A549 (cell line): Measurements from ENCODE around the gene U2SURP. TPM values are rescaled to one million over a fixed set of nuclear protein-coding genes. Genes with fewer than 3 reads are reported as not detected.
"Not testable (repeated sequence)": the region's sequence is repeated elsewhere in the genome, so short reads cannot be mapped to it uniquely, and the experiment has no call there.

Experiments
- ATAC-seq, 2 experiments: fragments of 200-7000 bp in 1 of 2; fragments of >200 bp in 1 of 2; cut with Nextera tagmentation in 1 of 2; cut with Tn5 transposase in 1 of 2; 3 replicates each; pipeline versions ENCODE4 v1.8.0 to v1.9.1; 2018 to 2020; ENCODE audit warnings: mild to moderate bottlenecking in 1 of 2, moderate library complexity in 1 of 2
- CTCF ChIA-PET: fragments of 300-600 bp; sonication (Branson Sonifier 250); formaldehyde crosslinking; extraction: SDS; loops from one replicate; lab custom pipeline; 2021; ENCODE audit warnings: antibody characterized with exemption, inconsistent platforms; lab: Yijun Ruan, JAX
- POLR2A ChIA-PET: fragments of 350-600 bp; formaldehyde crosslinking; extraction: SDS; loops from one replicate; lab custom pipeline; 2021; ENCODE audit warnings: antibody characterized with exemption, inconsistent platforms; lab: Yijun Ruan, JAX
- DNase-seq, 2 experiments: peaks; one replicate each; pipeline versions ENCODE4 v3.0.0 to v3.0.0-alpha.2; 2011 to 2016; ENCODE audit warnings: low read depth in 1 of 2, low spot score in 1 of 2
- FAIRE-seq: peaks from 2 replicates; lab custom pipeline; 2011; peaks lifted over from hg19 to GRCh38; lab: Jason Lieb, UNC
- H3K27ac ChIP-seq, 2 experiments: fragments of >200 bp; sonication (Bioruptor Twin); formaldehyde crosslinking; 3 replicates each; pipeline ENCODE4 v1.5.1; 2016 to 2017
- H3K4me1 ChIP-seq: fragments of >200 bp; sonication (Bioruptor Twin); formaldehyde crosslinking; 3 replicates; pipeline ENCODE4 v1.6.1; 2016
- H3K4me2 ChIP-seq: fragments of >200 bp; sonication (Bioruptor Twin); formaldehyde crosslinking; 3 replicates; pipeline ENCODE4 v1.6.1; 2016
- H3K4me3 ChIP-seq: fragments of >200 bp; sonication (Bioruptor Twin); formaldehyde crosslinking; 3 replicates; pipeline ENCODE4 v1.5.1; 2016
- H3K9me3 ChIP-seq: fragments of >200 bp; sonication (Bioruptor Twin); formaldehyde crosslinking; 3 replicates; pipeline ENCODE4 v1.6.1; 2016
- CHD4 ChIP-seq: fragments of 200-600 bp; sonication (generic); IDR thresholded peaks from 2 replicates; pipeline ENCODE4 v1.6.1; 2016; ENCODE audit warnings: antibody characterized with exemption, mild to moderate bottlenecking, borderline replicate concordance
- E2F6 ChIP-seq: IDR thresholded peaks from 2 replicates; pipeline ENCODE4 v1.6.1; 2012; ENCODE audit warnings: low read depth, borderline replicate concordance
- FOSB ChIP-seq: fragments of 250-450 bp; sonication (Bioruptor Pico); IDR thresholded peaks from 2 replicates; pipeline ENCODE4 v1.5.0; 2020; ENCODE audit warnings: mild to moderate bottlenecking, moderate library complexity
- HDAC2 ChIP-seq: fragments of 200-600 bp; sonication (generic); IDR thresholded peaks from 2 replicates; pipeline ENCODE4 v1.6.1; 2016
- KDM1A ChIP-seq: fragments of 200-600 bp; sonication (generic); IDR thresholded peaks from 2 replicates; pipeline ENCODE4 v1.6.1; 2016; ENCODE audit warnings: low read depth, mild to moderate bottlenecking
- MAFK ChIP-seq: fragments of 450-650 bp; IDR thresholded peaks from 2 replicates; pipeline ENCODE4 v1.6.1; 2014; ENCODE audit not compliant: partially characterized antibody
- PBX3 ChIP-seq: IDR thresholded peaks from 2 replicates; pipeline ENCODE4 v1.6.1; 2012
- RAD21 ChIP-seq, 2 experiments: fragments of >200 bp in 1 of 2; sonication (Bioruptor Twin) in 1 of 2; formaldehyde crosslinking in 1 of 2; IDR thresholded peaks in 1 of 2; conservative IDR thresholded peaks in 1 of 2; 2 replicates in 1 of 2; 3 replicates in 1 of 2; pipeline ENCODE4 v1.6.1; 2012 to 2018; ENCODE audit warnings: inconsistent platforms in 1 of 2
- RCOR1 ChIP-seq: fragments of 150-350 bp; IDR thresholded peaks from 2 replicates; pipeline ENCODE4 v1.6.1; 2014; ENCODE audit warnings: antibody characterized with exemption, low read length, low read depth
- REST ChIP-seq: fragments of 200-600 bp; sonication (generic); IDR thresholded peaks from 2 replicates; pipeline ENCODE4 v1.6.1; 2016; ENCODE audit warnings: antibody characterized with exemption, mild to moderate bottlenecking, moderate library complexity
- SMC3 ChIP-seq: fragments of >200 bp; sonication (Bioruptor Twin); formaldehyde crosslinking; IDR thresholded peaks from 3 replicates; pipeline ENCODE4 v1.6.1; 2018; ENCODE audit warnings: inconsistent platforms
- WGBS: methylation state at CpG from one replicate; pipeline ENCODE4 v1.1.6; 2017; ENCODE audit errors: missing lambda C conversion rate; 5-methylcytosine and 5-hydroxymethylcytosine counted together
- polyA plus RNA-seq, 4 experiments: library from polyadenylated mRNA; depleted of rRNA in 3 of 4; stranded (reverse); fragments of >200 nt; fragmentation: RNase III in 1 of 4; extraction: RNeasy Plus Mini Kit Qiagen cat#74134 plus additional on column Dnase treatment in 1 of 4; gene quantifications; 2 replicates in 3 of 4; 3 replicates in 1 of 4; pipeline ENCODE4 v1.2.3, GENCODE V29; 2011 to 2017

U2SURP gene
- polyA plus RNA-seq, 2 of the 4 experiments (the other 2 are of a cell fraction) = 90.1 to 166 TPM

- Histone ChIP-seq H3K4me1 (no peaks in the 10 kb centered on the region), H3K4me2 (no peak overlapping the region), H3K4me3 (no peak overlapping the region), H3K9me3 (no peaks in the 10 kb centered on the region), H3K27ac (no peak overlapping the region)
- CTCF ChIA-PET = no interaction called here
- no peak for ATAC-seq
- FAIRE-seq = no peak
- DNase-seq = no peak
- POLR2A ChIA-PET = no interaction called here
- no peak for TF ChIP-seq REST
- no peak for TF ChIP-seq KDM1A
- no peak for TF ChIP-seq SMC3
- no peak for TF ChIP-seq CHD4
- WGBS = 77% methylated on average over 6 of the region's 6 CpGs
Observed at GRCh38 chr3:143071776-143072175, 70.4 kb downstream of the U2SURP start.

DNA sequence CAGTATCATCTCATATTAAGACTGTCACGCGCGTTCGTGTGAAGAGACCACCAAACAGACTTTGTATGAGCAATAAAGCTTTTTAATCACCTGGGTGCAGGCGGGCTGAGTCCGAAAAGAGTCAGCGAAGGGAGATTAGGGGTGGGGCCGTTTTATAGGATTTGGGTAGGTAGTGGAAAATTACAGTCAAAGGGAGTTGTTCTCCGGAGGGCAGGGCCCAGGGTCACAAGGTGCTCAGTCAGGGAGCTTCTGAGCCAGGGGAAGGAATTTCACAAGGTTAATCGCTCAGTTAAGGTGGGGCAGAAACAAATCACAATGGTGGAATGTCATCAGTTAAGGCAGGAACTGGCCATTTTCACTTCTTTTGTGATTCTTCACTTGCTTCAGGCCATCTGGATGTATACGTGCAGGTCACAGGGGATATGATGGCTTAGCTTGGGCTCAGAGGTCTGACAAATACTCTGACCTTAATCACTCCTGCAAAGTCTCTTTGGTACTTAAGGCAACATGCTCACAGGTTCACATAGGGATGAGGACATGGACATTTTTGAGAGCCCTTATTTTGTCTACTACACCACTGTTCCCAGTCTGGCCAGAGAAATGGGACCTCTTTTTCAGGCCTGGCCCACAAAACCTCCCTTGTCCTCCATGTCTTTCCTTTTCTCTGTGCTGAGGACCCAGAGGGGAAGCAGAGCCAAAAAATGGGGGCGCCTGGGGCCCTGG, 71.1 kb downstream of the U2SURP start:
- ATAC-seq, H3K4me3 ChIP-seq, FAIRE-seq, H3K9me3 ChIP-seq, H3K4me1 ChIP-seq, H3K27ac ChIP-seq, DNase-seq, H3K4me2 ChIP-seq, POLR2A ChIA-PET: not testable (repeated sequence)
- 82% methylated on average over 12 of the region's 12 CpGs for WGBS
- CTCF ChIA-PET = interaction anchor here (0.6 kb wide), 1 partner anchor 854 kb away, joined by 5 read pairs; no protein-coding TSS in a partner anchor

- 64% methylated on average over 10 of the region's 15 CpGs for WGBS
- H3K4me1 ChIP-seq, FAIRE-seq, DNase-seq, CTCF ChIA-PET, H3K4me3 ChIP-seq, H3K4me2 ChIP-seq, ATAC-seq, POLR2A ChIA-PET, H3K27ac ChIP-seq, H3K9me3 ChIP-seq: not testable (repeated sequence)
Observed at GRCh38 chr3:143073541-143073940, 72.2 kb downstream of the U2SURP start.

GRCh38 chr3:143073983-143074382, 72.6 kb downstream of the U2SURP start:
- H3K4me3 ChIP-seq, H3K4me2 ChIP-seq, H3K9me3 ChIP-seq, POLR2A ChIA-PET, CTCF ChIA-PET, DNase-seq, H3K27ac ChIP-seq, H3K4me1 ChIP-seq, ATAC-seq, FAIRE-seq: not testable (repeated sequence)
- 76% methylated on average over 5 of the region's 5 CpGs for WGBS

DNA sequence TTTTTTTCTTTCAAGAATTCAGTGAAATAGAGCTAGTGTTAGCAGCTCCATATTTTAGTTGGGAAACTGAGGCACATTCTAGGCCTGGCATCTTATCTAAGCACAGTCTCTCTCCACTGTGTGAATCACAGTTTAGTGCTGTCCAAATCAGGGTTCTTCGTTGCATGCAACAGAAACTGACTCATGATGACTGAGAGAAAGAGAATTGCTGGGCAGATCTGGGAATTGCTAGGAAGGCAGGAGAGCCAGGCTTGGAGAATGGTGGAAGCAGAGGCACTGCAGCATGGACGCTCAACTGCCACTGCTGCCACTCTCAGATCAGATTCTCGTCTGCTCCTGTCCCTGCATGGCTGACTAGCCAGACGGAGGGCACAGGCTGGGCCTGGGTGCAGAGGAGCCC, 77.5 kb downstream of the U2SURP start:
- ATAC-seq = peak; percentile 28 to 42; a peak in 3 of 6 replicates

More for the DNA sequence above, 77.5 kb downstream of the U2SURP start:
- H3K9me3 ChIP-seq = no peaks in the 10 kb centered on the region
- peak in 1 of 2 experiments; percentile 12 for DNase-seq
- no peak overlapping the region for H3K4me2 ChIP-seq
- CTCF ChIA-PET = no interaction called here
- H3K4me1 ChIP-seq = no peaks in the 10 kb centered on the region
- TF ChIP-seq FOSB (CRISPR knock-in tag) = no peak
- no peak for TF ChIP-seq HDAC2
- no peak for TF ChIP-seq RCOR1
- TF ChIP-seq RAD21 (conservative IDR thresholded peaks at IDR 0.05 in 1 of 2, IDR thresholded peaks at IDR 0.05 in 1 of 2) = no peak
- no peak for TF ChIP-seq E2F6
- no peak for TF ChIP-seq PBX3
- TF ChIP-seq CHD4 = no peak
- no peak for TF ChIP-seq MAFK
- TF ChIP-seq, all 56 proteins: peak for 0
- 42% methylated on average over 4 of the region's 4 CpGs for WGBS
- POLR2A ChIA-PET = no interaction called here
- Histone ChIP-seq H3K27ac (no peak overlapping the region), H3K4me3 (no peak overlapping the region)
- no peak for FAIRE-seq
